OCI-LY7 (cell line): ENCODE results near the gene IFRD1.
A peak's percentile ranks its signal among the peaks of the same experiment; 100 is the strongest.
"Not testable (repeated sequence)": the region's sequence is repeated elsewhere in the genome, so short reads cannot be mapped to it uniquely, and the experiment has no call there.

ENCODE experiments used
- CTCF ChIP-seq: fragments of 200-600 bp; sonication (generic); conservative IDR thresholded peaks from 2 replicates; pipeline ENCODE4 v1.5.1; 2014; ENCODE audit warnings: mild to moderate bottlenecking, antibody characterized with exemption, low read length, moderate library complexity, mixed read lengths
- EZH2phosphoT487 ChIP-seq: fragments of 200-600 bp; sonication (generic); IDR thresholded peaks from 2 replicates; pipeline ENCODE4 v1.6.1; 2018; ENCODE audit warnings: low read depth, borderline replicate concordance, mild to moderate bottlenecking, mixed run types, antibody characterized with exemption, low read length, moderate library complexity, mixed read lengths

- TF ChIP-seq CTCF = 0 out of 2 replicates have a peak, but pooled peaks have one; percentile 4
- not testable (repeated sequence) for TF ChIP-seq EZH2phosphoT487
These were observed 66.2 kb downstream of the IFRD1 start for GRCh38 chr7:112516418-112516817.
